Transverse colon (tissue), 3 donors: ENCODE results near the gene PORCN.

Source experiments
- CTCF ChIP-seq, 5 experiments: fragments of 200-600 bp in 3 of 5; fragments of 450-650 bp in 2 of 5; sonication (generic) in 3 of 5; IDR thresholded peaks; 1 replicate in 2 of 5; 2 replicates in 3 of 5; pipeline ENCODE4 v1.5.1; 2016 to 2017; ENCODE audit warnings: antibody characterized with exemption in 5 of 5, inconsistent platforms in 3 of 5, mild to moderate bottlenecking in 2 of 5, moderate library complexity in 1 of 5
- EP300 ChIP-seq: sonication (generic); formaldehyde crosslinking; IDR thresholded peaks from one replicate; pipeline ENCODE4 v1.6.1; 2017; ENCODE audit warnings: antibody characterized with exemption, low read depth
- POLR2A ChIP-seq: fragments of 450-650 bp; IDR thresholded peaks from one replicate; pipeline ENCODE4 v1.6.1; 2016; ENCODE audit warnings: antibody characterized with exemption, mild to moderate bottlenecking, moderate library complexity

GRCh38 chrX:48538641-48539344 is 30.0 kb downstream of the PORCN start:
- TF ChIP-seq POLR2A (no peak), EP300 (no peak), CTCF (IDR thresholded peaks at IDR 0.05) (no peak)
